ENCODE measurements around the gene TUBGCP6.

Gene TUBGCP6

GRCh38 chr22:50244420-50245213 is at the start of gene TUBGCP6:
Gene TUBGCP6 (minus strand): TSS chr22:50245023. CDS start chr22:50244459, 564 bp downstream.
- DNase-seq (ENCODE audit: low spot score), result peak; percentile 92

GRCh38 chr22:50294319-50294656 is 49.5 kb upstream of the TUBGCP6 start:
- no peak for DNase-seq (ENCODE audit: low spot score)

GRCh38 chr22:50293441-50294318 is 48.9 kb upstream of the TUBGCP6 start:
- DNase-seq (ENCODE audit: low spot score), result peak; percentile 95

- no peak for DNase-seq (ENCODE audit: low spot score)
Measured at GRCh38 chr22:50292643-50293440, 48.0 kb upstream of the TUBGCP6 start.

- DNase-seq (ENCODE audit: low spot score), result no peak
Measured at GRCh38 chr22:50289942-50290630, 45.3 kb upstream of the TUBGCP6 start.

- DNase-seq (ENCODE audit: low spot score), result no peak
Measured at GRCh38 chr22:50289151-50289941, 44.5 kb upstream of the TUBGCP6 start.

- no peak for DNase-seq (ENCODE audit: low spot score)
Measured at GRCh38 chr22:50287731-50288130, 42.9 kb upstream of the TUBGCP6 start.

- DNase-seq (ENCODE audit: low spot score), result no peak
Measured at GRCh38 chr22:50286701-50287318, 42.0 kb upstream of the TUBGCP6 start.

GRCh38 chr22:50286275-50286674 is 41.5 kb upstream of the TUBGCP6 start:
- no peak for DNase-seq (ENCODE audit: low spot score)

- DNase-seq (ENCODE audit: low spot score), result no peak
Measured at GRCh38 chr22:50285568-50286229, 40.9 kb upstream of the TUBGCP6 start.

- DNase-seq (ENCODE audit: low spot score), result no peak
Measured at GRCh38 chr22:50284479-50284878, 39.7 kb upstream of the TUBGCP6 start.

GRCh38 chr22:50283821-50284220 is 39.0 kb upstream of the TUBGCP6 start:
- no peak for DNase-seq (ENCODE audit: low spot score)

- DNase-seq (ENCODE audit: low spot score), result peak; percentile 63
Measured at GRCh38 chr22:50282361-50283155, 37.7 kb upstream of the TUBGCP6 start.

- no peak for DNase-seq (ENCODE audit: low spot score)
Measured at GRCh38 chr22:50281957-50282356, 37.1 kb upstream of the TUBGCP6 start.

GRCh38 chr22:50281384-50281760 is 36.5 kb upstream of the TUBGCP6 start:
- DNase-seq (ENCODE audit: low spot score), result no peak

GRCh38 chr22:50280708-50281383 is 36.0 kb upstream of the TUBGCP6 start:
- no peak for DNase-seq (ENCODE audit: low spot score)

GRCh38 chr22:50280022-50280707 is 35.3 kb upstream of the TUBGCP6 start:
- DNase-seq (ENCODE audit: low spot score), result no peak
